HS-27A (cell line): Measurements from ENCODE around the gene SLC10A4.
"Not testable (repeated sequence)": the region's sequence is repeated elsewhere in the genome, so short reads cannot be mapped to it uniquely, and the experiment has no call there.

ENCODE experiments used
- DNase-seq: peaks from one replicate; pipeline ENCODE4 v3.0.0-alpha.2; 2012; ENCODE audit warnings: low read depth, missing footprints

SLC10A4 gene, protein sequence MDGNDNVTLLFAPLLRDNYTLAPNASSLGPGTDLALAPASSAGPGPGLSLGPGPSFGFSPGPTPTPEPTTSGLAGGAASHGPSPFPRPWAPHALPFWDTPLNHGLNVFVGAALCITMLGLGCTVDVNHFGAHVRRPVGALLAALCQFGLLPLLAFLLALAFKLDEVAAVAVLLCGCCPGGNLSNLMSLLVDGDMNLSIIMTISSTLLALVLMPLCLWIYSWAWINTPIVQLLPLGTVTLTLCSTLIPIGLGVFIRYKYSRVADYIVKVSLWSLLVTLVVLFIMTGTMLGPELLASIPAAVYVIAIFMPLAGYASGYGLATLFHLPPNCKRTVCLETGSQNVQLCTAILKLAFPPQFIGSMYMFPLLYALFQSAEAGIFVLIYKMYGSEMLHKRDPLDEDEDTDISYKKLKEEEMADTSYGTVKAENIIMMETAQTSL

DNA sequence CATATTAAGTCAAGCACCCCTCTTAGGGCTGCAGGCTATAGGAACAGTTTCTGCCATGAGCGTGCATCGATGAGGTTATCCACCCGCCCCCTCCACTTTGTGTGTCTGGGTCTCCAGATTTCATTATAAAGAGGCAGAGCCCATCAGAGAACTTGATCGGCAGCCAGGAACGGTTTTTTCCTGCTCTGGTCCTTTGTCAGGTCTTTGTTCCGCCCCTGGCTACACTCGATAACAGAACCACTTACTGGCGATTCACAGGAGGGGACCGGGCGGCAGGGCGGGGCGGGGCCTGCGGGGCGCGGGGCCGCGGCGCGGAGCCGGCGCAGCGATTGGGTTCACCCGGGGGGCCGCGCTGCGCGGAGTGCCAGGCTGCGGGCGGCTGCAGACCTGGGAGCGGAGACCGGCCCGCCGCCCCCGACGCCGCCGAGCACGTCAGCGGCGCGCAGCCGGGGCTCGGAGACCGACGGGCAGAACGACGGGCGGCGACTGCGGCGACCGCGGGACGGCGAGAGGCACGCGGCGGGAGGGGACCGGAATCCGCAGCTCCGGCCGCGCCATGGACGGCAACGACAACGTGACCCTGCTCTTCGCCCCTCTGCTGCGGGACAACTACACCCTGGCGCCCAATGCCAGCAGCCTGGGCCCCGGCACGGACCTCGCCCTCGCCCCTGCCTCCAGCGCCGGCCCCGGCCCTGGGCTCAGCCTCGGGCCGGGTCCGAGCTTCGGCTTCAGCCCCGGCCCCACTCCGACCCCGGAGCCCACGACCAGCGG lies at the start of gene SLC10A4:
Gene SLC10A4 (plus strand): TSS at position 338 of the 771 bp plus-strand sequence. CDS start 219 bp downstream, at position 557.
- DNase-seq, result no peak

DNA sequence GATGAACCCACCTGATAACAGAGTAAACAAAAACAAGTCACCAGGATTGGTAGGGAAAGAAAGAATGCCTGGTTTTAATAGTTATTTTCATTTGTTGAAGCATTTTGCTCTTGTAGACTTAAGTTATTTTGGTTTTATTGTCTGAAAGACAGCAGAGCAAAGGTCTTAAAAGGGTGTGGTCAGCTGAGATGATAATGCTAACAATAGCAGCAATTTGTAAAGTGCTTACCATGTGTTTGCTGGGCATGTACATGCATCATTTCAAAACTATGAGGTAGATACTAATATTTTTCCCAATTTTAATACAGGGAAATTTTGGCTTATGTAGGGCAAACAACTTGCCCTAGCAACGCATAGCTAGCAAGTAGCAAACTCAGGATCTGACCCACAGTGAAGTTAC lies 46.8 kb upstream of the SLC10A4 start:
- DNase-seq, result no peak

DNA sequence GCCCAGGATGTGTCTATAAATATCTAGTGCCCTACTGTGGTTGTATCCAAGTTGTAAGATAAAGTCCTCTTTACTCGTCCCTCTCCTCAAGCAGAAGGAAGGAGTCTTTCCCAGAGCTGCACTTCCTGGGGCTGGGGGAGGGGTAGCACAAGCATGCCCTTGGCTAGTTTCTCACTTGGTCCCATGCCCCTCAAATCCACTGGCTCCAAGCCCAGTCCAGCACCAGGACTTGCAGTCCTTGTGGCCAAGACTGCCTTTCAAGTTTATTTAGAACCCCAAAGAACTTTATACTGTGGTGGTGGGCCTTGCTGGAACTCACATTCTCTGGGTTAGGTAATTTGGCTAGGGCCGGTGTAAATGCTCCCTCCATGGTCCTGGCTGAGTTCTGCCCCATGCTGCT lies 43.2 kb upstream of the SLC10A4 start:
- DNase-seq, result no peak

- DNase-seq, result not testable (repeated sequence)
Observed at GRCh38 chr4:48440914-48441313, 42.2 kb upstream of the SLC10A4 start.

GRCh38 chr4:48445704-48446103 lies 37.4 kb upstream of the SLC10A4 start:
- DNase-seq, result no peak

GRCh38 chr4:48446642-48447041 lies 36.5 kb upstream of the SLC10A4 start:
- no peak for DNase-seq

- no peak for DNase-seq
Observed at GRCh38 chr4:48449151-48449550, 34.0 kb upstream of the SLC10A4 start.

DNA sequence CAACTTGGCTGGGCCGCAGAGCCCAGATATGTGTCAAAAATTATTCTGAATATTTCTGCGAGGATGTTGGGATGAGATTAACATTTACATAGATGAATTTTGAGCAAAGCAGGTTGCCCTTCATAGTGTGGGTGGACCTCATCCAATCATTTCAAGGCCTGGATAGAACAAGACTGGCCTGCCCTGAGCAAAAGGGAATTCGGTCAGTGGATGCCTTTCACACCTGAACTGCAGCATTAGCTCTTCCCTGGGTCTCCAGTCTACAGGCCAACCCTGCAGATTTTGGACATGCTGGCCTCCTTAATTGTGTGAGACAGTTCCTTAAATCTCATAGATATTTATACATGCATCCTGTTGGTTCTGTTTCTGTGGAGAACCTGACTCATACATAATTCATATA lies 32.4 kb upstream of the SLC10A4 start:
- DNase-seq, result no peak

- DNase-seq, result not testable (repeated sequence)
Observed at GRCh38 chr4:48451656-48452055, 31.5 kb upstream of the SLC10A4 start.

DNA sequence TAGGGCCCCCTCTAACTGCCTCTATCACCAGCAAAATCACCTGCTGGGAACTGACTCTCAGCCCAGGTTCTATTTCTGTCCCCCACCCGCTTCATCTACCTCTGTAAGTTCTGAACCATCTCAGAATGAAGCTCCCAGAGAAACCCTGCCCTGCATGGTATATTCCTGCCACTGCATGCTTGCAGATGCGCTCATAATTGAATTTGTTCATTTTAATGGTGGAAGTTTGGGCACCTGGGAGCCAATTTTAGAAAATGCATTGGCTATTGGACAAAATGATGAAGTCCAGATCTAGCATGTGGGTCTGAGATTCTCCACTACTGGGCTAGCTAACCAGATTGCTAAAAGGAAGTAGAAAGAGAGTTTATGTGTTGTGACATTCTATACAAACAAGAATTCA lies 28.6 kb upstream of the SLC10A4 start:
- no peak for DNase-seq

- DNase-seq, result no peak
Observed at GRCh38 chr4:48461000-48461399, 22.1 kb upstream of the SLC10A4 start.

DNA sequence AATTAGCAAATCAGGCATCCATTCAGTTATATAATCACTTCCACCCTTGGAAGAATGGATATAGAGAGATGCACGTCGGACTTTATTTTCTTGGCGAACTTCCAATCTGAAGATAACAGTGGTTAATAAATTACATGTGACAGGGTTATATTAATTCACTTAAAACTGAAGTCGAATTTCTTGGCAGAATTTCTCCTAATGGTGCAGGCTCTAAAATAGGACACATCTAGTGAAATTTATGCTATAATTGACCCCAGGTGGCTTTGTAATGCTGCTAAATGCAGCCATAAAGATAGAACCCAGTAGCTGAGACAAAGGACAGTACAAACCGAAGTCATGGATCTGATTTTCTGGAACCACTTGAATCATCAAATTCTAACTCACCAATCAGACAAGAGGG lies 20.8 kb upstream of the SLC10A4 start:
- DNase-seq, result no peak

GRCh38 chr4:48467442-48467841 lies 15.7 kb upstream of the SLC10A4 start:
- no peak for DNase-seq

DNA sequence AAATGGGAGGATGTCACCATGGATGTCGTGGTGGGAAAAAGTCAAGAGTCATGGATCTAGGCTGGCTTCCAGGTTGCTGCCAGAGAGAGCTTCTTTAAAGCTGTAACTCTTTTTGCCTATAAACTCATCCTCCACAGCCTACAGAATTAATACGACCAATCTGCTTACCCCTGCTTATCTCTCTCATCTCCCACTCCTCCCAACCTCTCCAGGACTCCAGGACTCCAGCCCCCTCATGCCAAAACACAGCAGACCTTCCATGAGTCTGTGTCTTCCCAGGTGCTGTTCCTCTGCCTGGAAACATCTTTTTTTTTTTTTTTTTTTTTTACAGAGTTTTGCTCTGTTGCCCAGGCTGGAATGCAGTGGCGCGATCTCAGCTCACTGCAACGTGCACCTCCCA lies 15.3 kb upstream of the SLC10A4 start:
- no peak for DNase-seq

DNA sequence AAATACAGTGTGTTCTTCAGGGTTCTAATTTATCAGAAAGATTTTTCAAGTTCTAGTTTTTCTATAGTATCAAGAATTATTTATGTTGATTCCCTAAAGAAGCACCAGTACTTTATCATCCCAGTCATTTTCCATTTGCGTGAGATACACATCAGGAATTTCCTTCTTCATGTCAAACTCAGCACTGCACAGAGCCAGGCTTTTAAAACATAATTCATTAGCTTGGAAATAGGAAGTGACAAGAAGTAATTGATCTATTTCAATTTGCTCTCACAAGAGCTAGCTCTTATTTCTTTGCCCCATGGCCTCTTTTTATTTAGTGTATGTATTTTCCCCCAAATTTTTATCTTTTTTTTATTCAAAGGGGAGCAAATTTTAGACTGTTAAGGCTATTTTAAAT lies 13.0 kb upstream of the SLC10A4 start:
- no peak for DNase-seq

DNA sequence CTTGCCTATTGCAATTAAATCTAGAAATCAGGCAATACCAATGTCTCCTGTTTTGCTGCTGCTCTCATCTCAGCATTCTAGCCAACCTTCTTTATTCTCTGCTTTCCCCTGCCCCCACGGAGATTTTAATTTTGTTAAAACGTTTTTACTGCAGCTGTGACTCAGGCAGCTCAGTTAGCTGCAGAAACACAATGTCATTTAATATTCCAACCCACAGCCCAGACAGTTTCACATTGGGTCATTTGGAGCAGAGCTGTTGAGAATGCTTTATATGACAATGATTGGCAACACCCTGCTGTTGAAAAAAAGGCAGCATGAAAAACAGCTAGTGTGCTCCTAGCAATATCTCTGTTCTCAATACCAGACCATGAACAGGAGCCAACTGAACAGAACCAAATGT lies 12.6 kb upstream of the SLC10A4 start:
- no peak for DNase-seq

- no peak for DNase-seq
Observed at GRCh38 chr4:48472794-48473193, 10.3 kb upstream of the SLC10A4 start.

GRCh38 chr4:48475770-48476169 lies 7.4 kb upstream of the SLC10A4 start:
- DNase-seq, result no peak

- no peak for DNase-seq
Observed at GRCh38 chr4:48478273-48478672, 4.9 kb upstream of the SLC10A4 start.

DNA sequence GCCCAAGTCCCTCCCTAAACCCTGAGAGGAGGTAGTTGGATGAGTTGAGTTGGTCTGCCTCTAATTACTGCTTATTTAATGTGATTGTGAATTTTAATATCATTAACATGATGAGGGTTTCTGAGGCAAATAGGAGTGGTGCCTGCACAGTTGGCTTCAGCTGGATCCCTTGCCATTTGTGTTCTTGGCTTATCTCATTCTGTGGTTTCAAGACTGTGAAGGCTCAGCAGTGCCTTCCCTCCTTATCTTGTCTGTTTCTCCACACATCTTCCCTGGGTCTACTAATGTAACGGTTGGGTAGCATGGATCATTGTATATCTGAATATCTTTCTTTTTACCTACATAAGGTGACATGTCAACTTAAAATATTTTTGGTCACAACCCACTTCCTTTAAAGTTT lies 1.6 kb upstream of the SLC10A4 start:
- DNase-seq, result no peak

DNA sequence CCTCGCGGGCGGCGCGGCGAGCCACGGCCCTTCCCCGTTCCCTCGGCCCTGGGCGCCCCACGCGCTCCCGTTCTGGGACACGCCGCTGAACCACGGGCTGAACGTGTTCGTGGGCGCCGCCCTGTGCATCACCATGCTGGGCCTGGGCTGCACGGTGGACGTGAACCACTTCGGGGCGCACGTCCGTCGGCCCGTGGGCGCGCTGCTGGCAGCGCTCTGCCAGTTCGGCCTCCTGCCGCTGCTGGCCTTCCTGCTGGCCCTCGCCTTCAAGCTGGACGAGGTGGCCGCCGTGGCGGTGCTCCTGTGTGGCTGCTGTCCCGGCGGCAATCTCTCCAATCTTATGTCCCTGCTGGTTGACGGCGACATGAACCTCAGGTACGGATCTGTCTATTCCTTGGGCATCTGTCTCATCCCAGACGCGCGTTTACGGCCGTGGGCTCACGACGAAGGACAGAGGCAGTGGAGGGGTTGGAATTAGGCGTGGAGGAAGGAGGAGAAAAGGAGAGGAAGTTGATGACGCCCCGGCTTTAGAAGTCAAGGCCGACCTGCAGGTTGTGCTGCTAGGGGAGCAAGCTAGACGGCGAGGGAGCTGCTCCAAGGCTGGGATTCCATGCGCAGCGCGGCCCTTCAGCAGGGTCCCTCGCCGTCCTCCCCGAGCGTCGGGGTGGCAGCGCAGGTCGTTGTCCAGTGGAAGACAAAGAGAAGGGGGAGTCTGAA lies 792 bp downstream of the SLC10A4 start:
- DNase-seq, result no peak

- DNase-seq, result no peak
Observed at GRCh38 chr4:48484494-48485168, 1.5 kb downstream of the SLC10A4 start.
